Endothelial cell of umbilical vein (primary cell): ENCODE measurements around the gene ZNF516.

Experiments used
- POLR2A ChIP-seq: IDR thresholded peaks from 2 replicates; pipeline ENCODE4 v1.6.1; 2012; ENCODE audit warnings: low read depth, mild to moderate bottlenecking, control low read depth, low read length
- POLR2AphosphoS5 ChIP-seq: IDR thresholded peaks from 2 replicates; pipeline ENCODE4 v1.6.1; 2012; ENCODE audit warnings: low read depth, mild to moderate bottlenecking, control low read depth, low read length, moderate library complexity; ENCODE audit not compliant: insufficient read depth
- TF ChIP-seq, protein P1 (sequence below), 2 donors: IDR thresholded peaks; 1 replicate in 1 of 2; 2 replicates in 1 of 2; pipeline ENCODE4 v1.5.1; 2011; ENCODE audit warnings: low read length in 2 of 2, mild to moderate bottlenecking in 2 of 2, moderate library complexity in 2 of 2, control low read depth in 1 of 2, inconsistent platforms in 1 of 2, low read depth in 1 of 2; ENCODE audit not compliant: insufficient read depth in 1 of 2; ENCODE audit errors: extremely low read depth in 1 of 2
- TF ChIP-seq, protein P2 (sequence below): IDR thresholded peaks from 2 replicates; pipeline ENCODE4 v1.6.1; 2011; ENCODE audit not compliant: insufficient read depth, insufficient read length

GRCh38 chr18:76450452-76451395 lies 44.3 kb downstream of the ZNF516 start:
- TF ChIP-seq POLR2A = no peak
- TF ChIP-seq, protein P1, sequence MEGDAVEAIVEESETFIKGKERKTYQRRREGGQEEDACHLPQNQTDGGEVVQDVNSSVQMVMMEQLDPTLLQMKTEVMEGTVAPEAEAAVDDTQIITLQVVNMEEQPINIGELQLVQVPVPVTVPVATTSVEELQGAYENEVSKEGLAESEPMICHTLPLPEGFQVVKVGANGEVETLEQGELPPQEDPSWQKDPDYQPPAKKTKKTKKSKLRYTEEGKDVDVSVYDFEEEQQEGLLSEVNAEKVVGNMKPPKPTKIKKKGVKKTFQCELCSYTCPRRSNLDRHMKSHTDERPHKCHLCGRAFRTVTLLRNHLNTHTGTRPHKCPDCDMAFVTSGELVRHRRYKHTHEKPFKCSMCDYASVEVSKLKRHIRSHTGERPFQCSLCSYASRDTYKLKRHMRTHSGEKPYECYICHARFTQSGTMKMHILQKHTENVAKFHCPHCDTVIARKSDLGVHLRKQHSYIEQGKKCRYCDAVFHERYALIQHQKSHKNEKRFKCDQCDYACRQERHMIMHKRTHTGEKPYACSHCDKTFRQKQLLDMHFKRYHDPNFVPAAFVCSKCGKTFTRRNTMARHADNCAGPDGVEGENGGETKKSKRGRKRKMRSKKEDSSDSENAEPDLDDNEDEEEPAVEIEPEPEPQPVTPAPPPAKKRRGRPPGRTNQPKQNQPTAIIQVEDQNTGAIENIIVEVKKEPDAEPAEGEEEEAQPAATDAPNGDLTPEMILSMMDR (IDR thresholded peaks at IDR 0.05; ENCODE audit: extremely low read depth in 1 of 2, insufficient read depth in 1 of 2, low read depth in 1 of 2, low read length in 2 of 2) = no peak
- TF ChIP-seq, protein P2, sequence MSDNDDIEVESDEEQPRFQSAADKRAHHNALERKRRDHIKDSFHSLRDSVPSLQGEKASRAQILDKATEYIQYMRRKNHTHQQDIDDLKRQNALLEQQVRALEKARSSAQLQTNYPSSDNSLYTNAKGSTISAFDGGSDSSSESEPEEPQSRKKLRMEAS = no peak
- TF ChIP-seq POLR2AphosphoS5 = peak; percentile 55
